ENCODE measurements around the gene NAALADL2.

GRCh38 chr3:175356899-175357324 lies 497.8 kb downstream of the NAALADL2 start:
- TF ChIP-seq CTCF (IDR thresholded peaks at IDR 0.05; ENCODE audit: borderline replicate concordance, extremely low read depth, low read length, poor library complexity, severe bottlenecking) (no peak), EZH2 (IDR thresholded peaks at IDR 0.05; ENCODE audit: borderline replicate concordance, low read depth, low read length, severe bottlenecking) (no peak)

Data from DND-41 (cell line).